ENCODE results near the gene SORCS3. TPM values are rescaled to one million over a fixed set of nuclear protein-coding genes. Genes with fewer than 3 reads are reported as not detected.

The SORCS3 gene
- total RNA-seq, 1 experiment from 2014 or later = 0.04 TPM

- WGBS (ENCODE audit: extremely low coverage, insufficient read length, low lambda C conversion rate) = no CpG with 5 or more reads among the region's 2 CpGs
- DNase-seq = no peak
- H3K4me3 Mint-ChIP-seq = no peak overlapping the region
Measured at GRCh38 chr10:105148921-105149320, 507.8 kb downstream of the SORCS3 start.

More at GRCh38 chr10:105148921-105149320, 507.8 kb downstream of the SORCS3 start:
- no peaks in the 10 kb centered on the region for H3K4me1 ChIP-seq (ENCODE audit: insufficient read depth, low read length)
- no peak overlapping the region for H4K91ac ChIP-seq (ENCODE audit: insufficient read length, low read depth, low read length)
- H3K18ac ChIP-seq (ENCODE audit: insufficient read length, low read depth, low read length) = no peak overlapping the region
- no peaks in the 10 kb centered on the region for H3K9me3 Mint-ChIP-seq
- no peaks in the 10 kb centered on the region for H3K79me2 ChIP-seq (ENCODE audit: insufficient read depth, low read length)
- H3T11ph ChIP-seq (ENCODE audit: low read length) = no peak overlapping the region
- peaks cover 3% of the 10 kb centered on the region in 2 experiments for H3K4me1 Mint-ChIP-seq
- H2BK5ac ChIP-seq (ENCODE audit: insufficient read length, low read length) = no peak overlapping the region
- no peaks in the 10 kb centered on the region for H3K9me3 ChIP-seq (ENCODE audit: control insufficient read depth, low read depth, low read length)
- no peaks in the 10 kb centered on the region for H3K79me1 ChIP-seq (ENCODE audit: insufficient read depth, low read depth, low read length, poor library complexity, severe bottlenecking)
- H3K14ac ChIP-seq (ENCODE audit: insufficient read depth, low read length) = no peak overlapping the region
- H3K27ac Mint-ChIP-seq = no peak overlapping the region
- H4K5ac ChIP-seq (ENCODE audit: insufficient read length, low read depth, low read length) = no peak overlapping the region
- no peak overlapping the region for H2BK120ac ChIP-seq (ENCODE audit: low read depth, low read length, poor library complexity, severe bottlenecking)
- H3K9ac ChIP-seq (ENCODE audit: extremely low read depth, insufficient read length, low read length) = no peak overlapping the region
- no peaks in the 10 kb centered on the region; a peak in 1 of 7 replicates for H3K36me3 Mint-ChIP-seq (ENCODE audit: insufficient read depth in 1 of 3, low read depth in 3 of 3)
- H4K20me1 ChIP-seq (ENCODE audit: control insufficient read depth, insufficient read depth, insufficient read length) = no peaks in the 10 kb centered on the region
- no peak overlapping the region for H2BK15ac ChIP-seq (ENCODE audit: low read depth, low read length)
- H3K27ac ChIP-seq (ENCODE audit: insufficient read length, low read depth, low read length) = no peak overlapping the region
- H3K27me3 Mint-ChIP-seq (ENCODE audit: low read depth) = peaks cover 1% of the 10 kb centered on the region; the same call in 1 of the 2 replicates
- no peak overlapping the region for H2BK20ac ChIP-seq (ENCODE audit: low read depth, low read length, poor library complexity, severe bottlenecking)
- H3K27me3 ChIP-seq (ENCODE audit: insufficient read depth, low read length) = no peaks in the 10 kb centered on the region
- no peak overlapping the region for H3K23ac ChIP-seq (ENCODE audit: insufficient read length, low read depth, low read length)
- H2AFZ ChIP-seq (ENCODE audit: low read length) = no peak overlapping the region
- no peak overlapping the region for H4K8ac ChIP-seq (replicated peaks; ENCODE audit: insufficient read length, low read depth, low read length)
- TF ChIP-seq CTCF (conservative IDR thresholded peaks at IDR 0.05) = no peak
- no peak overlapping the region for H3K56ac ChIP-seq (ENCODE audit: insufficient read length, low read depth, low read length)
- no peak overlapping the region for H3K4ac ChIP-seq (ENCODE audit: low read depth, low read length)
- no peak overlapping the region for H2AK5ac ChIP-seq (ENCODE audit: insufficient read length, low read length)
- no peak overlapping the region for H3K4me2 ChIP-seq (ENCODE audit: insufficient read depth, insufficient read length, low read length)
- H2BK12ac ChIP-seq (ENCODE audit: insufficient read length, low read depth, low read length) = no peak overlapping the region
- H3K23me2 ChIP-seq (ENCODE audit: insufficient read length, low read depth, low read length, poor library complexity, severe bottlenecking) = no peaks in the 10 kb centered on the region

Data from H9 (cell line).